AG04449 (cell line): ENCODE results near the gene RUNX1.

Experiments used
- CTCF ChIA-PET: fragments of 350-600 bp; formaldehyde crosslinking; extraction: SDS; loops from one replicate; lab custom pipeline; 2021; ENCODE audit warnings: antibody characterized with exemption; lab: Yijun Ruan, JAX
- POLR2A ChIA-PET: fragments of 400-600, 350-600 bp; formaldehyde crosslinking; extraction: SDS; loops from one replicate; lab custom pipeline; 2020; ENCODE audit warnings: antibody characterized with exemption, inconsistent platforms; lab: Yijun Ruan, JAX
- DNase-seq: peaks from one replicate; pipeline ENCODE4 v3.0.0-alpha.2; 2010; ENCODE audit warnings: low read depth, low spot score
- H3K4me3 ChIP-seq: 2 replicates; pipeline ENCODE4 v1.5.1; 2011; ENCODE audit warnings: low read depth, mild to moderate bottlenecking, control low read depth, low read length
- TF ChIP-seq, protein P1 (sequence below): IDR thresholded peaks from one replicate; pipeline ENCODE4 v1.5.1; 2011; ENCODE audit warnings: mild to moderate bottlenecking, moderate library complexity, low read length, control low read depth, inconsistent platforms; ENCODE audit not compliant: insufficient read depth; ENCODE audit errors: missing control alignments

The RUNX1 gene

DNA sequence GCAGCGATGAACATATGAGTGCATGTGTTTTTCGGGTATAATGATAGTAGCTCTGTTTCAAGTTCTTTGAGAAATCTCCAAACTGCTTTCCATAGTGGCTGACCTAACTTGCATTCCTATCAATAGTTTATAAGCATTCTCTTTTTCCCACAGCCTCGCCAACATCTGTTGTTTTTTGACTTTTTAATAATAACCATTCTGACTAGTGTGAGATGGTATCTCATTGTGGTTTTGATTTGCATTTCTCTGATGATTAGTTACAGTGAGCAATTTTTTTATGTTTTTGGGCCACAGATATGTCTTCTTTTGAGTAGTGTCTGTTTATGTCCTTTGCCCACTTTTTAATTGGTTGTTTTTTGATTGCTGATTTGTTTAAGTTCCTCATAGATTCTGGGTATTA is 10.6 kb upstream of the RUNX1 start:
- no peak for DNase-seq
- ChIA-PET POLR2A (no interaction called here), CTCF (interaction anchor here (1.2 kb wide), 1 partner anchor 9 kb away, joined by 3 read pairs; no protein-coding TSS in a partner anchor)
- no peak overlapping the region for H3K4me3 ChIP-seq
- TF ChIP-seq, protein P1, sequence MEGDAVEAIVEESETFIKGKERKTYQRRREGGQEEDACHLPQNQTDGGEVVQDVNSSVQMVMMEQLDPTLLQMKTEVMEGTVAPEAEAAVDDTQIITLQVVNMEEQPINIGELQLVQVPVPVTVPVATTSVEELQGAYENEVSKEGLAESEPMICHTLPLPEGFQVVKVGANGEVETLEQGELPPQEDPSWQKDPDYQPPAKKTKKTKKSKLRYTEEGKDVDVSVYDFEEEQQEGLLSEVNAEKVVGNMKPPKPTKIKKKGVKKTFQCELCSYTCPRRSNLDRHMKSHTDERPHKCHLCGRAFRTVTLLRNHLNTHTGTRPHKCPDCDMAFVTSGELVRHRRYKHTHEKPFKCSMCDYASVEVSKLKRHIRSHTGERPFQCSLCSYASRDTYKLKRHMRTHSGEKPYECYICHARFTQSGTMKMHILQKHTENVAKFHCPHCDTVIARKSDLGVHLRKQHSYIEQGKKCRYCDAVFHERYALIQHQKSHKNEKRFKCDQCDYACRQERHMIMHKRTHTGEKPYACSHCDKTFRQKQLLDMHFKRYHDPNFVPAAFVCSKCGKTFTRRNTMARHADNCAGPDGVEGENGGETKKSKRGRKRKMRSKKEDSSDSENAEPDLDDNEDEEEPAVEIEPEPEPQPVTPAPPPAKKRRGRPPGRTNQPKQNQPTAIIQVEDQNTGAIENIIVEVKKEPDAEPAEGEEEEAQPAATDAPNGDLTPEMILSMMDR: no peak

DNA sequence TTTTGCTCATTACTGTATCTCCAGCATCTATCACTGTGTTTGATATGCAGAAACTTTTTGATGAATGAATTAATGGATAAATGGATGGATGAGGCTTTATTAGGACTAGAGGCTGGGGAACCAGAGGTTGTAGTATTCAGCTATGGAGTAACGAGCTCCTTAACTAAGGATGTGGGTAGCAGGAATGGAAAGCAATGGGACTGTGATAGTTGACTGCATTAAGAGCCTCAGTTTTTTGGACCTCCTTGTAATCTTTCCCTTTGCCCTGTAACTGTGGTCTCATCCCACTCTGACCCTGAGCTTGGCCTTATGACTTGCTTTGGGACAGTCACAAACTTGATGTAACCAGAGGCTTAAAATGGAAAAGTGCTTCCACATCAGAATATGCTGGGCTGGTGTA is 9.0 kb upstream of the RUNX1 start:
- no peak for DNase-seq
- POLR2A ChIA-PET: interaction anchor here (0.6 kb wide), 1 partner anchor 520 kb away, joined by 3 read pairs; no protein-coding TSS in a partner anchor
- TF ChIP-seq, protein P1: no peak
- CTCF ChIA-PET: interaction anchor here (1.4 kb wide), 1 partner anchor 8 kb away, joined by 3 read pairs; no protein-coding TSS in a partner anchor
- H3K4me3 ChIP-seq: no peak overlapping the region

DNA sequence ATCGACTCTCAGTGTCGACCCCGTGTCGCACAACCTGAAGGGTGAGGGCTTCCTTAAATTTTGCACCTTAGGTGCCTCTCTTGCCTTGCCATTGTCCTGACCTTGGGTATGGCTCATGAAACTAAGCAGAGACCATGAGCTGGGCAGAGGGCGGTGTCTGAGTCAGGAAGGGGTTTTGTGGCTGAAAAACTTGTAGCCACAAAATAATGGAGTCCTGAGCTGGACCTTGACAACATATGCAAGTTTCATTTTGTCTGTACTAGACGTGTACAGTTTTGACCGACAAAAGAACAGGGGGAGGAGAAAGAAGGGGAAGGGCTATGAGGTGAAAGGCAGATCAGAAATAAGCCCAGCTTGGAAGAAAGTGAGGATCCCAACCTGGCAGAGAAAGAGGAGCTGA is 8.3 kb upstream of the RUNX1 start:
- H3K4me3 ChIP-seq: no peak overlapping the region
- DNase-seq: no peak
- TF ChIP-seq, protein P1: no peak
- POLR2A ChIA-PET: no interaction called here
- CTCF ChIA-PET: interaction anchor here (1.4 kb wide), 1 partner anchor 9 kb away, joined by 3 read pairs; no protein-coding TSS in a partner anchor

DNA sequence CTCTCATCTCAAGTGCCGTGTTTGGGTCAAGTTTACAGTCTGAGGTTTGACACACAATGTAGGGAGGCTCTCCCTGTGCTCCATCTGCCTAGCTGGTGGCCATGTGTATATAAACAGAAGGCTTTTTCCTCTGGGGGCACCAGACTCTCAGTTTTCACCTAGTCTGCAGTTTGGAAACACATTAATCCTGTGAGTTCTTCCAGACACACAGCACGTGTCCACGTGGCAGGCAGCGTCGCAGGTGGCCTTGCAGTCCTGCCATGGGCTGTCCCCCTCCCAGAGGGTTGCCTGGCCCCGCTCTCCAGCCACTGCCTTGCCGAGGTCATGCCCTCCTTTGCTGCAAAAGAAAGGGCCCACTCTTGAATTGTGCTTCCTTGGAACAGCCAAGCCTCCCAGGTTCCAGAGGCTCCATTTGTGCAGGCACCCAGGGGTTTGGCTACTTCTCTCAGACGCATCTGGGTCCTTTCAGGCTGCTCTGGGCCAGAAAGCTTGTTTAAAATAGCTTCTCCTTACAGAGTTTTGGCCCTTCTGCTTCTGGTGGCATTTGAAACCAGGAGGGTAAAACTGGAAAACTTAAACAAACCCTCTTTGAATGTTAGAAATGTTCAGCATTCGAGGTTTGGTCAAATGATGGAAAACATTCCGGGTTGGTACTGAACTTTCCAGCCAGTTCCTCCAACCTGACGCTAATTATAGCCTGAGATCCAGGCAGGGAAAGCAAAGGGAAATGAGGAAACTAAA is 4.4 kb upstream of the RUNX1 start:
- TF ChIP-seq, protein P1: no peak
- ChIA-PET CTCF (interaction anchor here (1.5 to 4.7 kb wide), 4 partner anchors 13 to 787 kb away, joined by 3 to 27 read pairs (median 5); no protein-coding TSS in a partner anchor), POLR2A (interaction anchor here (0.7 kb wide), 1 partner anchor 29 kb away, joined by 3 read pairs; no protein-coding TSS in a partner anchor)
- DNase-seq: no peak
- no peak overlapping the region for H3K4me3 ChIP-seq

DNA sequence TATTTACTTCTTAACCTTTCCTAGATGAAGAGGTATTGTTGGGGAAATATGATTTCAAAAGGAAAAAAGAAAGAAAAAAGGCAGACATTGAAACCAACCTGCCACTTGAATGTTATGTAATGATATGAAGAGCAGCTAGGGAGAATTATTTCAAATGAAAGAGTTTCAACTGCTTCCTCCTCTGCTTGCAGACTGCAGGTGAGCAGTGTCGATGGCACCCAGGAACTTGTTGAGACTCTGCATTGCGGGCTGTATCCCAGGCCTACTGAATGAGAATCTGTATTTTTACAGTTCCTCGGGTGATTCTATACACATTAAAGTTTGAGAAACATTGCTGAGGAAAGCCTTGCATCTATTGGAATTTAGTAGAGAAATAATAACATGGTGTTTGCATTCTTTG is 3.7 kb upstream of the RUNX1 start:
- DNase-seq: no peak
- no peak overlapping the region for H3K4me3 ChIP-seq
- ChIA-PET POLR2A (interaction anchor here (0.7 kb wide), 1 partner anchor 28 kb away, joined by 3 read pairs; no protein-coding TSS in a partner anchor), CTCF (interaction anchor here (1.5 to 4.7 kb wide), 4 partner anchors 14 to 787 kb away, joined by 3 to 27 read pairs (median 5); no protein-coding TSS in a partner anchor)
- TF ChIP-seq, protein P1: no peak

DNA sequence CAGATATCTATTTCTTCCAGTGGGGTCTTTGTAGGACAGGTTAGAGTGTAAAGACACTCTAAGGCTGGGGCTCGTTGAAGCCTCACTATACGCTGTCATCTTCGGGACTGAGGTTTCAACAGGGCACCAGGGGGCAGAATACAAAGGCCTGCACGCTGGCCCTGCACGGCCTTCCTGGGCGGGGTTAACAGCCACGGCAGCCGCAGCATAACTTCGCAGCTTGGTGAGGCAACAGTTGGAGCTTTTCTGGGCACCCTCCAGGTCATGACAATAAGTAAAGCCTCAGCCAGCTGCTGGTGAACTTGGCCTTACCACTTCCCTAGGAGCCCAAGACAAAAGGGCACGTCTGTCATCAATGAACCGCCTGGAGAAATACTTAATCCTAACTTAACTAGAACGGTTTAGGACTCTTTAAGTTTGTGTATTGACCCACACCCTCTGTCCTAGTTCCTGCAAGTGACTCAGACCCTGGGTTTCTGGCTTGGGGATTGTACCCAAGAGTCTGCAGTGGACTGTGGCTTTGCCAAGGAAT is 2.3 kb upstream of the RUNX1 start:
- no peak for DNase-seq
- no peak overlapping the region for H3K4me3 ChIP-seq
- TF ChIP-seq, protein P1: peak; percentile 56
- POLR2A ChIA-PET: interaction anchor here (1.4 kb wide), 1 partner anchor 164 kb away, joined by 9 read pairs; no protein-coding TSS in a partner anchor
- CTCF ChIA-PET: interaction anchor here (0.7 to 4.7 kb wide), 17 partner anchors 8 to 889 kb away, joined by 3 to 27 read pairs (median 3); no protein-coding TSS in a partner anchor
